NCI-H345 (cell line): ENCODE results near the gene WNT1.

Experiments used
- DNase-seq: peaks from one replicate; lab custom pipeline; 2025; lab: John Stamatoyannopoulos, UW

WNT1 gene

GRCh38 chr12:48980953-48981756 is 3.0 kb downstream of the WNT1 start:
- DNase-seq = no peak

GRCh38 chr12:48981757-48982157 is 3.6 kb downstream of the WNT1 start:
- DNase-seq = no peak

- DNase-seq = no peak
Measured at GRCh38 chr12:48982397-48983080, 4.4 kb downstream of the WNT1 start.

GRCh38 chr12:48985475-48985897 is 7.4 kb downstream of the WNT1 start:
- DNase-seq = no peak

- no peak for DNase-seq
Measured at GRCh38 chr12:48985901-48986300, 7.8 kb downstream of the WNT1 start.

GRCh38 chr12:48986720-48987291 is 8.7 kb downstream of the WNT1 start:
- no peak for DNase-seq

GRCh38 chr12:48988030-48988649 is 10.0 kb downstream of the WNT1 start:
- no peak for DNase-seq

GRCh38 chr12:48990552-48990951 is 12.4 kb downstream of the WNT1 start:
- DNase-seq = peak; percentile 19

GRCh38 chr12:48991247-48992050 is 13.3 kb downstream of the WNT1 start:
- no peak for DNase-seq

GRCh38 chr12:48993787-48994186 is 15.7 kb downstream of the WNT1 start:
- no peak for DNase-seq

- no peak for DNase-seq
Measured at GRCh38 chr12:48994224-48995085, 16.3 kb downstream of the WNT1 start.

GRCh38 chr12:48995086-48995879 is 17.2 kb downstream of the WNT1 start:
- DNase-seq = peak; percentile 39

- peak; percentile 28 for DNase-seq
Measured at GRCh38 chr12:48996794-48997718, 18.9 kb downstream of the WNT1 start.

- DNase-seq = peak; percentile 11
Measured at GRCh38 chr12:48997719-48998496, 19.8 kb downstream of the WNT1 start.

- DNase-seq = no peak
Measured at GRCh38 chr12:48998497-48999353, 20.6 kb downstream of the WNT1 start.

GRCh38 chr12:48999371-49000131 is 21.4 kb downstream of the WNT1 start, which contains the start of gene DDN:
DDN (minus strand) TSS chr12:48999375; CDS start chr12:48999287, 88 bp downstream.
- no peak for DNase-seq
